ENCODE results near the gene KCNE1.
"Not testable (repeated sequence)": the region's sequence is repeated elsewhere in the genome, so short reads cannot be mapped to it uniquely, and the experiment has no call there.

Gene KCNE1

DNA sequence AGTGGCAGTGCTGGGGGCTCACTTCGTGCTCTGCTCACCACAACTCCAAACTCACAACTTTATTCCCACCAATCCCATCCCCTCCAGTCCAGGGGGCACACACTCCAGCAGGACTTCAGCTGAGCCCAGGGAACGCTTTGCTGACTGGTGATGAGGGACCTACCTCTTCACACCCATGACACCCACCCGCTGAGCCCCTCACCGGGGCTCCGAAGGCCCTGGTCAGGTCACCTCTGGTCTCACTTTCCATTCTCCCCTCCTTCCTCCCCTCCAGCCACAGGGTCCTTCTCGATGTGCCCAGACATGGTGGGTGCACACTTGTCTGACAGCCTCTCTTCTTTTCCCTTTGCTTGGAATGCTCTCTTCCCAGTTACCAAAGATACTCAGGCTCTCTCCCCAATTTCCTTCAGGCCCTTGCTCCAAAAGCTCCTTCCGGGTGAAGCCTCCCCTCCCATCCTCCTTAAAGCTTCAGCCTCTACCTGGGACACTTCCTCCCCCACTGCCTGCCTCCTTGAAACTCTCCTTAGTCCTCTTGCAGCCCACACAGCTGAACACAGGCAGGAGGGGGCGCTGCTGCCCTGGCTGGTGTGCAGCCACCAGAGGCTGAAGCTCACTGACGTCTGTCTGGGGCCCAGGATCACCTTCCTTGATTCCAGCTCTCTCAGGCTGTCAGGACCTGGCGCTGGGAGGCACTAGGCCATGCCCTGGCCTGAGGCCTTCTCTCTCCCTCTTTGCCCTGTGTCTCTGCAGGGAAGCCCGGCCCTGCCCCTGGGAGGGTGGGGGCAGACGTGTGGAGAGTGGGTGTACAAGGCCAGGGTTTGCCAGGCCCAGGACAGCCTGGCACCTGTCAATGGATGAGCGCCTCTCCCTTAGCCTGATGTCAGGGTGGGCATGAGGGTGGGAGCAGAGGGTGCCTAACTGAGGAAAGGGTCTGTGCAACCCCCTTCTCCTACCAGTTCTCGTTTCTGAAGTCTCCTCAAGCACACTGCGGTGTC is 1.6 kb downstream of the KCNE1 start:
- no peak for FAIRE-seq

- no peak for FAIRE-seq
These were observed 2.9 kb downstream of the KCNE1 start for GRCh38 chr21:34509151-34509550.

DNA sequence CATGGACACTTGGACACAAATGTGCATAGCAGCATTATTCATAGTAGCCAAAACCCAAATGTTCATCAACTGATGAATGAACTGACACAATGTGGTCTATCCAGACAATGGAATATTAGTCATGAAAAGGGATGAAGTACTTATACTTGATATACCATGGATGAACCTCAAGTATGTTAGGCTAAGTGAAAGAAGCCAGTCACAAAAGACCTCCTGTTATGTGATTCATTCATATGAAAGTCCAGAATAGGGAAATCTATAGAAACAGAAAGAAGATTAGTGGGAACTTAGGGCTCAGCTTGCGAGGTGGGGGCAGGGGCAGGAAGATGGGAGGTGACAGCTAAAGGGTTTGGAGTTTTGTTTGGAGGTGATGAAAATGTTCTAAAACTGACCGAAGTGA is 7.4 kb downstream of the KCNE1 start:
- FAIRE-seq: no peak

- FAIRE-seq: no peak
These were observed 9.4 kb downstream of the KCNE1 start for GRCh38 chr21:34502480-34503106.

DNA sequence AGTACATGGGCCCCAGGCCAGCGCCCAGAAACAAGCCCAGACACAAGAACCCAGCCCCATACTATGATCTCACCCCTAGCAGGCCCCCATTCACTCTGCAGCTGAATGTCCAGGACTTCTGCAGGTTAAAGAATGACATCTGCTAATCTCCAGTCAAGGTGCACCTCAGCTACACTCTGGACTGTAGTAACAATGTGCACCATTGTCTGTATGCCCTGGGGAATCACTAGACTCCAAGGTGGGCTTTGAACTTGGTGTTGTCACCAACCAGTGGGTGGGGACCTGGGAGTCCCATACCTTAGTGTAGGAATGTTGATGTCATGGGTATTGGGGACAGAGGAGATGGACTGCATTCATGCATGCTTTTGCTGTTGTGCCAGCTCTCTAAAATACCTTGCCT is 10.3 kb downstream of the KCNE1 start:
- FAIRE-seq: no peak

GRCh38 chr21:34500191-34500590 is 11.8 kb downstream of the KCNE1 start:
- no peak for FAIRE-seq

DNA sequence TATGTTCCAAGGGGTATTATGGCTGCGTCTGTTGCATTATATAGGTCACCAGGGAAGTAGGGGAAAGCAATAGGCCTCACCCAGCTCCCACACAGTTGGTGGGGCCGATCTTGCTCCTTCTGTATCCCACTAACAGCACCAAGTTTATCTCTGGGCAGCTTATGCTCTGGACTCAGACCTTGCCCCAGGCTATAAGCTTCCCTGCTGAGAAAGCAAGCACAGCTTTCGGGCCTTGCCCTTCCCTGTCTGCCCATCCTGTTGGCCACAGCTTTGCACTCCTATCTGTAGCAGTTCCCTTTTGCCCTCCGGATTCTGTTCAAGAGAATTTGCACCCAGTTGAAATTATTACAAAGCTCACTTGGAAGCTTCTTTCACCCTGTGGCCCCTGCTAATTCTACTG is 12.9 kb downstream of the KCNE1 start:
- no peak for FAIRE-seq

- no peak for FAIRE-seq
These were observed 13.4 kb downstream of the KCNE1 start for GRCh38 chr21:34498623-34499022.

- not testable (repeated sequence) for FAIRE-seq
These were observed 28.2 kb downstream of the KCNE1 start for GRCh38 chr21:34483854-34484253.

- FAIRE-seq: not testable (repeated sequence)
These were observed 28.6 kb downstream of the KCNE1 start for GRCh38 chr21:34483435-34483834.

GRCh38 chr21:34467333-34467732 is 44.7 kb downstream of the KCNE1 start:
- FAIRE-seq: not testable (repeated sequence)

GRCh38 chr21:34459426-34459825 is 52.6 kb downstream of the KCNE1 start:
- not testable (repeated sequence) for FAIRE-seq

DNA sequence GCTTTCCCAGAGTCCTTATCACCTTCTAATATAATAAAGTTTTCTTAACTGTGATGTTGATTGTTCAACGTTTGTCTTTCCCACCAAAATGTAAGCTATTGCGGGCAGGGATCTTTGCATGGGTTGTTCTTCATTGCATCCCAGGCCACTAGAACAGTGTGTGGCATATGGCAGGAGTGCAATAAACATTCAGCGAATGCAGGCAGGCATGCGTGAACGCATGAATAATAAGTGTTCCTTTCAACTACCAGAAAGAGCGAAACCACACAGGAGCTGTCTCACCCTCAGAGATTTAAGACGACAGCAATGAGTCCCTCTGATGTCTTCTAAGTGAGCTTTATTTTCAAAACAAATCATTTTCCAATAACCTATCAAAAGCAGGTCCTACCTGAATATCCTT is 53.7 kb downstream of the KCNE1 start:
- FAIRE-seq: not testable (repeated sequence)

- FAIRE-seq: not testable (repeated sequence)
These were observed 55.8 kb downstream of the KCNE1 start for GRCh38 chr21:34456180-34456579.

- FAIRE-seq: not testable (repeated sequence)
These were observed 56.4 kb downstream of the KCNE1 start for GRCh38 chr21:34455628-34456027.

DNA sequence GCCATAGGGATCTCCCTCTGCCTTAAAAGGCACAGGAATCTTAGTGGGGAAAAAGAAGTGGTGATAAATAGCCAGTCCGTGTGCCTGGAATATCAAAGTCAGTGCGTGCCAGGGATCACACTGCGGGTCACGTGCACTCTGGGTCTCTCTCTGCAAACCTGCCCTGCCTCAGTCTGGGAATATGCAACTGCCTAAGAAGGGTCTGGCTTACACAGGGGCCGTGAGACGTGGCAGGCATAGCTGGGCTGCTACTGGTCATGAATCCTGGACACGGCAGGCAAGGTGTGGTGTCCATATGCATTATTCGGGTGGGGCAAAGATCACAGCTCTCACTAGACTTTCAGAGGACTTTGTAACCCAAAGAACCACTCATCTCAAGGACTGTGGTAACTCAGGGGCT is 65.0 kb downstream of the KCNE1 start:
- FAIRE-seq: not testable (repeated sequence)

DNA sequence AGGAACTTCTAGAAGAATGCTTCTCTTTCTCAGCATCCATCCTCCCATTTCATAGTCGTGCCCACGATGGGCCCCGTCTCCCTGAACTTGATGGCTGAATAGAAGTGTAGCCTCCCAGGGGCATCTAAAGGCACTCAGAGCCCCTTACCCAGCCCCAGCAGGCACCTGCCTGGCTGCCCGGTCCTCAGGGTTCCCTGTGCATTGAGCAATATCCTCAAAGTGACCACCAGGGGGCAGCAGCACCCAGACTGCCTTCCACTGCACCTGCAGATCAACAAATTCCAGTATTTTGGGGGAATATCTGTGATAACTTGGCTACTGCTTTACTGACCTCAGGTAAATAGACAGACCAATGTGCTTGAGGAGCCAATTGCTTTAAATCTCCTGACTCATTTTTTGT is 68.5 kb downstream of the KCNE1 start:
- FAIRE-seq: not testable (repeated sequence)

GRCh38 chr21:34429710-34430109 is 82.3 kb downstream of the KCNE1 start:
- not testable (repeated sequence) for FAIRE-seq

DNA sequence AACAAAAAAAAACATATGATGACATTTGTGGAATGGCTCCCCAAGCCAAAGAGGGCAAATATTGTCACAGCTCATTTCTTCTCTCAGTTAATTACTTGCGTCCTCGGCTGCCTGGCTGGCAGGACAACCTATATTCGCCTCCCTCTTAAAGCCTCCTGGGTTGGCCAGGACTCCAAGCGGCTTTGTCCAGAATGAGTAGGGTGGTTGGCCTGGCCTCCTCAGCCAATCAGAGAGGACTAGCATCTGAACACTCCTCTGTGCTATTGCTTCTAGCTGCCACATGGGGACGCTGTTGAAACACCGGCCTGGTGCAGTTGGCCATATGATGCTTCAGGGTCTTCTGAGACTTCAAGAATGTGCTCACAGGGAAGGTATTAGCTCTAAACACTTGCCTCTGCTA is 83.6 kb downstream of the KCNE1 start:
- not testable (repeated sequence) for FAIRE-seq

DNA sequence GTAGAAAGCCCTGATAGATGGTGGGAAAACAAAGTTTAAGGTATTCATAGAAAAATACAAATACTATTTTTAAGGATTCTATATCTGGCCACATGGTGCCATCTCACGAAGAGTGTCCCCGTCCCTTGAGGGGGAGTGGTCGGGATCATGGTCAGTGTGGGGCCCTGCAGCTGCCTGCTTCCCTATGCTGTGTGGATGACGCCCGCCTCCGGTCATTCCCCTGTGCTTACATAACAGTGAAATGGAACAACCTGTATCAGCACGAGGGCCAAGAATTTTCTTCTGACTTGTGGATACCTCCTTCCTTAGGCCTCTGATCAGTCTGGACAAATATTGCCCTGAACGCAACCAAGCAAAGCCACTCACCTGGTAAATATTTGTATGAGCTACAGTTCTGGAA is 84.7 kb downstream of the KCNE1 start:
- FAIRE-seq: not testable (repeated sequence)

- not testable (repeated sequence) for FAIRE-seq
These were observed 88.2 kb downstream of the KCNE1 start, which contains the start of gene SMIM34 for GRCh38 chr21:34423805-34424204. SMIM34 (minus strand) TSS chr21:34423951; CDS start chr21:34423839, 112 bp downstream.

DNA sequence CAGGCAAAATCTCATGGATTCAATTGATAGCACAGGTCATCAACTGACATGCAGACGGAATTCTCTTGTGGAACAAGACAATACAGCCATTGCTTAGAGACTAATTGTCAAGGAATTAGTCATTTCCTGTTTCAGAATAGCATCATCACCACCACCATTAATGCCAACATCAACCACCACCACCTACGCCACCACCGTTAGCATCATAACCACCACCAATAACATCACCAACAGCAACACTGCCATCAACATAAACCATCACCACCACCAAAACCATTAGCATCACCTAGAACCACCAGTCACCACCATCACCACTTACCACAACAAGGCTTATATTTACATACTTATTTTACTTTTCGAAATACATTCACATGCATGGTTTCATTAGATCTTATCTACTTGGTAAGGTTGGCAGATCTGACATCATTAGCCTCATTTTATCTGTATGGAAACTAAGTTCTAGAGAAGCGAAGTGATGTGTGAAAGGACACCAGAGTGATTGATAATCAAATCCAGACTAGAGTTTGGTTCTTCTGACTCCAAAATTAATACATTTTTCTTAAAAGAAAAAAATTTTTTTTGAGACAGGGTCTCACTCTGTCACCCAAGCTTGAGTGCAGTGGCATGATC is 94.4 kb downstream of the KCNE1 start:
- FAIRE-seq: not testable (repeated sequence)

DNA sequence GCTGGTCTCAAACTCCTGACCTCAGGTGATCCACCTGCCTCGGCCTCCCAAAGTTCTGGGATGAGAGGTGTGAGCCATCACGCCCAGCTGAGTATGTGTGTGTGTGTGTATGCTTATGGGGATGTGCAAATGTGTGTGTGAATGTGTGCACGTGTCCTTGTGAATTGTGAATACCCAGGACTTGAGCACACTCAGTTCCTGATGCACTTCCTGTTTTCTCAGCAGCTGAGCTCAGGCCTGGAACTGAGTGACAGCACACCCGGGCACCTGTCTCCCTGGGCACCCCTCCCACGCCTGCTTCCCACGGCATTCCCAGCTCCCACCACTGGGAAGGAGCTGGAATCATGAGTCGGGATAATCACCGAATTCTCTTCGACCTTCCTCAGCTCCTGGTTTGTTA is 104.7 kb downstream of the KCNE1 start:
- not testable (repeated sequence) for FAIRE-seq
